H1 (cell line): ENCODE data around the gene HIVEP3. TPM values are rescaled to one million over a fixed set of nuclear protein-coding genes. Genes with fewer than 3 reads are reported as not detected.

ENCODE experiments used
- ATF2 ChIP-seq: IDR thresholded peaks from 2 replicates; pipeline ENCODE4 v1.6.1; 2012; ENCODE audit warnings: low read length, inconsistent platforms
- BRCA1 ChIP-seq: IDR thresholded peaks from 2 replicates; pipeline ENCODE4 v1.6.1; 2012; ENCODE audit warnings: low read depth, low read length, improper control_type of control experiment
- CTCF ChIP-seq, 3 experiments: IDR thresholded peaks; 1 replicate in 2 of 3; 2 replicates in 1 of 3; pipeline versions ENCODE4 v1.5.1 to v1.6.1; 2011; ENCODE audit warnings: low read length in 3 of 3, mild to moderate bottlenecking in 3 of 3, inconsistent platforms in 2 of 3, low read depth in 1 of 3, moderate library complexity in 1 of 3; ENCODE audit not compliant: insufficient read depth in 1 of 3; ENCODE audit errors: control extremely low read depth in 1 of 3
- JUN ChIP-seq: IDR thresholded peaks from 2 replicates; pipeline ENCODE4 v1.6.1; 2011; ENCODE audit warnings: low read depth, mild to moderate bottlenecking, improper control_type of control experiment, low read length
- KDM1A ChIP-seq: fragments of 200-600, 300-600 bp; sonication (generic); IDR thresholded peaks from 2 replicates; pipeline ENCODE4 v1.7.1; 2016; ENCODE audit warnings: mild to moderate bottlenecking, low read length, borderline replicate concordance
- NRF1 ChIP-seq: IDR thresholded peaks from 2 replicates; pipeline ENCODE4 v1.6.1; 2011; ENCODE audit warnings: mild to moderate bottlenecking, low read depth, low read length, improper control_type of control experiment
- POLR2A ChIP-seq, 2 experiments: IDR thresholded peaks; 1 replicate in 1 of 2; 2 replicates in 1 of 2; pipeline ENCODE4 v1.6.1; 2011; ENCODE audit warnings: low read depth in 2 of 2, low read length in 2 of 2, mild to moderate bottlenecking in 2 of 2; ENCODE audit errors: control extremely low read depth in 1 of 2
- RBBP5 ChIP-seq: IDR thresholded peaks from 2 replicates; pipeline ENCODE4 v1.7.1; 2012; ENCODE audit warnings: low read depth, mild to moderate bottlenecking, inconsistent platforms, low read length, moderate library complexity, borderline replicate concordance
- SIRT6 ChIP-seq: IDR thresholded peaks from one replicate; pipeline ENCODE4 v1.7.1; 2012; ENCODE audit warnings: low read length, inconsistent platforms
- polyA plus RNA-seq, 7 experiments: library from polyadenylated mRNA; depleted of rRNA in 3 of 7; stranded (reverse) in 5 of 7; unstranded in 2 of 7; fragments of >200 nt in 5 of 7; fragments of 200-250 nt in 2 of 7; gene quantifications; 1 replicate in 5 of 7; 2 replicates in 1 of 7; 4 replicates in 1 of 7; pipeline versions ENCODE4 v1.2.1 to v1.2.3, GENCODE V29; 2011 to 2013; ENCODE audit warnings: missing spikeins in 2 of 7, mixed read lengths in 2 of 7
- total RNA-seq: library from RNA; stranded (reverse); fragmentation: NEBNext Ultra II Directional; extraction: Animal tissue kit (Norgen Biotek cat#: 25700); gene quantifications from 2 replicates; pipeline ENCODE4 v1.2.1, GENCODE V29; 2021

Gene HIVEP3
- total and polyA plus RNA-seq, 2 of the 8 experiments (the other 6 are each of a cell fraction or from before 2014, with no cell fraction given): 0.24 to 0.69 TPM

- TF ChIP-seq CTCF (IDR thresholded peaks at IDR 0.05; ENCODE audit: control extremely low read depth in 1 of 3, insufficient read depth in 1 of 3, low read depth in 1 of 3, low read length in 3 of 3) (no peak), POLR2A (IDR thresholded peaks at IDR 0.05; ENCODE audit: control extremely low read depth in 1 of 2, low read depth in 2 of 2, low read length in 2 of 2) (no peak), NRF1 (no peak), SIRT6 (no peak), RBBP5 (no peak), KDM1A (no peak), JUN (no peak), ATF2 (no peak), BRCA1 (no peak)
These were observed 371.4 kb downstream of the HIVEP3 start (continued) for GRCh38 chr1:41547336-41547735.
